ENCODE measurements around the gene SCNN1G. TPM values are rescaled to one million over a fixed set of nuclear protein-coding genes. Genes with fewer than 3 reads are reported as not detected.

SCNN1G gene
- total RNA-seq, 3 donors from 2014 or later (not counting 1 experiment from before 2014, with no cell fraction given) = not detected

GRCh38 chr16:23147666-23148065 lies 34.9 kb upstream of the SCNN1G start:
- Histone ChIP-seq H3K36me3 (ENCODE audit: control insufficient read depth, insufficient read depth, low read length) (no peaks in the 10 kb centered on the region), H3K4me3 (ENCODE audit: low read length) (no peak overlapping the region), H3K9me3 (ENCODE audit: control insufficient read depth, insufficient read depth, low read length) (no peaks in the 10 kb centered on the region), H3K27ac (ENCODE audit: low read length) (no peak overlapping the region), H3K4me1 (ENCODE audit: control insufficient read depth, insufficient read depth, low read length) (peaks cover 9% of the 10 kb centered on the region), H3K27me3 (ENCODE audit: control insufficient read depth, insufficient read depth, low read length) (no peaks in the 10 kb centered on the region)
- peak overlapping the region; percentile 57 to 79 for H3K27ac Mint-ChIP-seq
- no peak for TF ChIP-seq CTCF (IDR thresholded peaks at IDR 0.05)
- intact Hi-C loops (cut with micrococcal nuclease) = loop anchor here (5.0 kb wide), 1 partner anchor 1550 kb away; the partner anchor contains the start of gene METTL9
- ATAC-seq = no peak
- peaks cover 0 to 8% of the 10 kb centered on the region in 2 donors for H3K27me3 Mint-ChIP-seq (ENCODE audit: low read depth in 2 of 2)
- H3K36me3 Mint-ChIP-seq = no peaks in the 10 kb centered on the region
- H3K9me3 Mint-ChIP-seq = no peaks in the 10 kb centered on the region
- H3K4me3 Mint-ChIP-seq = peak overlapping the region; percentile 95
- no peak for DNase-seq
- 94% methylated on average over 3 of the region's 4 CpGs for WGBS (ENCODE audit: insufficient coverage)
- H3K4me1 Mint-ChIP-seq = peaks cover 17% of the 10 kb centered on the region in 2 donors

- no peaks in the 10 kb centered on the region for H3K36me3 Mint-ChIP-seq
- peak overlapping the region; percentile 26 for H3K4me3 ChIP-seq (ENCODE audit: low read length)
- H3K4me1 ChIP-seq (ENCODE audit: control insufficient read depth, insufficient read depth, low read length) = peaks cover 9% of the 10 kb centered on the region
- H3K9me3 Mint-ChIP-seq = no peaks in the 10 kb centered on the region
- no peaks in the 10 kb centered on the region for H3K9me3 ChIP-seq (ENCODE audit: control insufficient read depth, insufficient read depth, low read length)
- no peaks in the 10 kb centered on the region for H3K36me3 ChIP-seq (ENCODE audit: control insufficient read depth, insufficient read depth, low read length)
- ATAC-seq (no peak), DNase-seq (no peak)
- H3K27me3 Mint-ChIP-seq (ENCODE audit: low read depth in 2 of 2) = peaks cover 0 to 10% of the 10 kb centered on the region in 2 donors
- peaks cover 17% of the 10 kb centered on the region in 2 donors for H3K4me1 Mint-ChIP-seq
- intact Hi-C loops (cut with micrococcal nuclease) = loop anchor here (5.0 kb wide), 1 partner anchor 1551 kb away; the partner anchor contains the start of gene METTL9
- H3K4me3 Mint-ChIP-seq = peak overlapping the region; percentile 95
- H3K27ac ChIP-seq (ENCODE audit: low read length) = no peak overlapping the region
- peak overlapping the region; percentile 57 to 79 for H3K27ac Mint-ChIP-seq
- no peaks in the 10 kb centered on the region for H3K27me3 ChIP-seq (ENCODE audit: control insufficient read depth, insufficient read depth, low read length)
- no peak for TF ChIP-seq CTCF (IDR thresholded peaks at IDR 0.05)
- WGBS (ENCODE audit: insufficient coverage) = 58% methylated on average over 7 of the region's 7 CpGs
These were observed 34.4 kb upstream of the SCNN1G start for GRCh38 chr16:23148166-23148512.

GRCh38 chr16:23148513-23149266 lies 33.9 kb upstream of the SCNN1G start:
- peak overlapping the region; percentile 95 for H3K4me3 Mint-ChIP-seq
- Histone ChIP-seq H3K9me3 (ENCODE audit: control insufficient read depth, insufficient read depth, low read length) (no peaks in the 10 kb centered on the region), H3K27me3 (ENCODE audit: control insufficient read depth, insufficient read depth, low read length) (no peaks in the 10 kb centered on the region), H3K36me3 (ENCODE audit: control insufficient read depth, insufficient read depth, low read length) (no peaks in the 10 kb centered on the region), H3K27ac (ENCODE audit: low read length) (no peak overlapping the region), H3K4me3 (ENCODE audit: low read length) (peak overlapping the region; percentile 26), H3K4me1 (ENCODE audit: control insufficient read depth, insufficient read depth, low read length) (peaks cover 9% of the 10 kb centered on the region)
- no peak for TF ChIP-seq CTCF (IDR thresholded peaks at IDR 0.05)
- H3K27me3 Mint-ChIP-seq (ENCODE audit: low read depth in 2 of 2) = peaks cover 0 to 10% of the 10 kb centered on the region in 2 donors
- peaks cover 17% of the 10 kb centered on the region in 2 donors for H3K4me1 Mint-ChIP-seq
- no peaks in the 10 kb centered on the region for H3K9me3 Mint-ChIP-seq
- intact Hi-C loops (cut with micrococcal nuclease) = loop anchor here (5.0 kb wide), 1 partner anchor 1551 kb away; the partner anchor contains the start of gene METTL9
- ATAC-seq (peak; percentile 31 to 52 (median 49)), DNase-seq (peak; percentile 30 to 77)
- under 1% methylated on average over 103 of the region's 103 CpGs for WGBS (ENCODE audit: insufficient coverage)
- H3K27ac Mint-ChIP-seq = peak overlapping the region; percentile 57 to 79
- no peaks in the 10 kb centered on the region for H3K36me3 Mint-ChIP-seq
